CD14-positive monocyte (primary cell): Measurements from ENCODE around the gene PEX5L. TPM values are rescaled to one million over a fixed set of nuclear protein-coding genes. Genes with fewer than 3 reads are reported as not detected.

Experiments used
- DNase-seq, 3 donors: peaks; one replicate each; pipeline ENCODE4 v3.0.0-alpha.2; 2011 to 2022
- H2AFZ ChIP-seq: 2 replicates; pipeline ENCODE4 v1.6.0; 2012; ENCODE audit warnings: mild to moderate bottlenecking, low read depth, low read length, inconsistent platforms; ENCODE audit not compliant: insufficient read depth, poor library complexity, severe bottlenecking
- H3K27ac ChIP-seq, 2 donors: 1 replicate in 1 of 2; 2 replicates in 1 of 2; pipeline ENCODE4 v1.5.1; 2012 to 2013; ENCODE audit warnings: low read length in 2 of 2, control low read depth in 1 of 2, inconsistent platforms in 1 of 2, low read depth in 1 of 2, mild to moderate bottlenecking in 1 of 2
- H3K27me3 ChIP-seq, 2 donors: one replicate each; pipeline versions ENCODE4 v1.6.0 to v1.6.1; 2011 to 2013; ENCODE audit warnings: low read length in 2 of 2; ENCODE audit not compliant: control insufficient read depth in 2 of 2, insufficient read depth in 2 of 2
- H3K36me3 ChIP-seq, 2 donors: replicated peaks in 1 of 2; 1 replicate in 1 of 2; 2 replicates in 1 of 2; pipeline versions ENCODE4 v1.5.1 to v1.6.1; 2012 to 2013; ENCODE audit warnings: low read length in 2 of 2, control low read depth in 1 of 2, inconsistent platforms in 1 of 2, mild to moderate bottlenecking in 1 of 2; ENCODE audit not compliant: insufficient read depth in 2 of 2, control insufficient read depth in 1 of 2
- H3K4me1 ChIP-seq, 2 donors: 1 replicate in 1 of 2; 2 replicates in 1 of 2; pipeline versions ENCODE4 v1.5.1 to v1.6.1; 2012 to 2013; ENCODE audit warnings: low read length in 2 of 2, control low read depth in 1 of 2, inconsistent platforms in 1 of 2, mild to moderate bottlenecking in 1 of 2, moderate library complexity in 1 of 2; ENCODE audit not compliant: insufficient read depth in 2 of 2, control insufficient read depth in 1 of 2
- H3K4me2 ChIP-seq: replicated peaks from 2 replicates; pipeline ENCODE3; 2012; ENCODE audit warnings: low read length, moderate library complexity, mild to moderate bottlenecking; ENCODE audit not compliant: poor library complexity, severe bottlenecking; ENCODE audit errors: extremely low read depth
- H3K4me3 ChIP-seq, 3 experiments: fragments of 200-600 bp in 1 of 3; sonication (generic) in 1 of 3; replicated peaks in 1 of 3; 1 replicate in 2 of 3; 2 replicates in 1 of 3; pipeline ENCODE4 v1.5.1; 2011 to 2013; ENCODE audit warnings: low read length in 3 of 3, mild to moderate bottlenecking in 3 of 3, control low read depth in 2 of 3, low read depth in 2 of 3, inconsistent platforms in 1 of 3, moderate library complexity in 1 of 3
- H3K79me2 ChIP-seq: 2 replicates; pipeline ENCODE4 v1.6.0; 2012; ENCODE audit warnings: mild to moderate bottlenecking, control low read depth, inconsistent platforms, low read length, moderate library complexity; ENCODE audit not compliant: insufficient read depth
- H3K9ac ChIP-seq: 2 replicates; pipeline ENCODE4 v1.6.0; 2017; ENCODE audit warnings: low read length, mild to moderate bottlenecking; ENCODE audit not compliant: insufficient read depth, poor library complexity, severe bottlenecking
- H3K9me3 ChIP-seq, 2 donors: replicated peaks in 1 of 2; 1 replicate in 1 of 2; 2 replicates in 1 of 2; pipeline versions ENCODE4 v1.5.1 to v1.6.1; 2012 to 2013; ENCODE audit warnings: low read length in 2 of 2, control low read depth in 1 of 2; ENCODE audit not compliant: control insufficient read depth in 1 of 2, insufficient read depth in 1 of 2
- H4K20me1 ChIP-seq: 2 replicates; pipeline ENCODE4 v1.6.0; 2012; ENCODE audit warnings: mild to moderate bottlenecking, low read length, control low read depth, moderate library complexity; ENCODE audit not compliant: insufficient read depth
- H3K27ac Mint-ChIP-seq, 7 donors: one replicate each; pipeline ENCODE4 v1.8.0; 2020; ENCODE audit warnings: mild to moderate bottlenecking in 7 of 7, mixed read lengths in 7 of 7, moderate library complexity in 6 of 7, inconsistent platforms in 2 of 7
- H3K27me3 Mint-ChIP-seq, 3 donors: one replicate each; pipeline ENCODE4 v1.8.0; 2021 to 2022; ENCODE audit warnings: low read depth in 3 of 3, mild to moderate bottlenecking in 3 of 3, mixed read lengths in 3 of 3, moderate library complexity in 3 of 3, inconsistent platforms in 1 of 3
- H3K36me3 Mint-ChIP-seq, 2 donors: one replicate each; pipeline ENCODE4 v1.8.0; 2020; ENCODE audit warnings: mixed read lengths in 2 of 2, inconsistent platforms in 1 of 2, mild to moderate bottlenecking in 1 of 2
- H3K4me1 Mint-ChIP-seq: one replicate; pipeline ENCODE4 v1.8.0; 2020; ENCODE audit warnings: mild to moderate bottlenecking, mixed read lengths
- H3K4me3 Mint-ChIP-seq, 2 donors: one replicate each; pipeline ENCODE4 v1.8.0; 2020; ENCODE audit warnings: mild to moderate bottlenecking in 2 of 2, mixed read lengths in 2 of 2, moderate library complexity in 1 of 2
- H3K9me3 Mint-ChIP-seq, 7 donors: one replicate each; pipeline ENCODE4 v1.8.0; 2020 to 2022; ENCODE audit warnings: mixed read lengths in 7 of 7, mild to moderate bottlenecking in 6 of 7, moderate library complexity in 6 of 7, inconsistent platforms in 2 of 7
- WGBS: methylation state at CpG from one replicate; pipeline ENCODE4 v1.1.5; 2013; ENCODE audit warnings: missing lambda C conversion rate; ENCODE audit not compliant: insufficient coverage; 5-methylcytosine and 5-hydroxymethylcytosine counted together
- intact Hi-C, 2 donors: fragments of 100-400 bp; cut with micrococcal nuclease; formaldehyde crosslinking; loops; one replicate each; pipeline versions ENCODE4 v1.15.0 to v1.15.1; 2023
- polyA plus RNA-seq, 3 donors: library from polyadenylated mRNA; depleted of rRNA in 1 of 3; unstranded in 2 of 3; stranded (reverse) in 1 of 3; fragments of 300-500 nt in 2 of 3; fragments of >200 nt in 1 of 3; fragmentation: Illumina TruSeq in 2 of 3; gene quantifications; 1 replicate in 2 of 3; 2 replicates in 1 of 3; pipeline ENCODE4 v1.2.3, GENCODE V29; 2012 to 2021
- TF ChIP-seq, protein P1 (sequence below): fragments of 200-600 bp; IDR thresholded peaks from one replicate; pipeline ENCODE4 v1.8.0; 2022; ENCODE audit warnings: antibody characterized with exemption, mild to moderate bottlenecking

Gene PEX5L
- polyA plus RNA-seq, 3 donors, result not detected

DNA sequence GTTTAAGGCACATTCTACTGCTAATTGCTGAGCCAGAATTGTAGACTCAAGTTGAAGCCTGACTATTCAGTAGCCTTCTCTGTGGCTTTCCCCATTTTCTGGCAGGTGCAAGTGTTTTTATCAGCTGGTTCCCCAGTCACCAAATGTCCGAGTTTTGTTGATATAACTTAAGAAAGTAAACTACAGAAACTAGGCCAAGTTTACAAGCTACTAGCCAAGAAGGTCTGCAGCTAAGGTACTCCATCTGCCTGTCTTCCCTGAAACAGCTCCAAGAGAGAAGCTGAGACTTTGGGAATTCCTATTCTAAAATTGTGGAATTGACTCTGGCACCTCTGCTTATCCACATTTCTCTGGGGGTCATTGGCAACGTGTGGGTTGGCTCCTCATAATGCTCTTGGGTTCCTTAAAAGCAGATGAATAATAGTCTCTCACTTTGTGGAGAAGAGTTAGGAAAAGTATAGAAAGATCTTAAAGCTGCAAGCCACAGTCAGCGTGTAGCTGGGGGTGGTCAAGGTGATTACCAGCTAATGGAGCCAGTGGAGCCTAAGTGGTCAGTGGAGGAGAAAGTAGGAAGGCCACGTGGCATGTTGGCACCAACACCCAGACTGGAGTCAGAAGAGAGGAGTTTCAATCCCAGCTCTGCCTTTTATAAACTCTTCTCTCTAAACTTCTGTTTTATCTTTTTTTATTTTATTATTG is 128.8 kb downstream of the PEX5L start:
- Histone ChIP-seq H3K27ac (no peak overlapping the region), H3K9ac (no peak overlapping the region), H3K4me2 (no peak overlapping the region), H4K20me1 (no peaks in the 10 kb centered on the region), H3K9me3 (no peaks in the 10 kb centered on the region), H3K79me2 (no peaks in the 10 kb centered on the region), H3K27me3 (no peaks in the 10 kb centered on the region), H3K4me3 (no peak overlapping the region), H3K4me1 (no peaks in the 10 kb centered on the region), H2AFZ (no peak overlapping the region), H3K36me3 (no peaks in the 10 kb centered on the region)
- no peak overlapping the region for H3K27ac Mint-ChIP-seq
- 83% methylated on average over 1 of the region's 4 CpGs for WGBS
- peaks cover 0 to 4% (median 0%) of the 10 kb centered on the region in 7 donors for H3K9me3 Mint-ChIP-seq
- H3K36me3 Mint-ChIP-seq, result no peaks in the 10 kb centered on the region
- TF ChIP-seq, protein P1, sequence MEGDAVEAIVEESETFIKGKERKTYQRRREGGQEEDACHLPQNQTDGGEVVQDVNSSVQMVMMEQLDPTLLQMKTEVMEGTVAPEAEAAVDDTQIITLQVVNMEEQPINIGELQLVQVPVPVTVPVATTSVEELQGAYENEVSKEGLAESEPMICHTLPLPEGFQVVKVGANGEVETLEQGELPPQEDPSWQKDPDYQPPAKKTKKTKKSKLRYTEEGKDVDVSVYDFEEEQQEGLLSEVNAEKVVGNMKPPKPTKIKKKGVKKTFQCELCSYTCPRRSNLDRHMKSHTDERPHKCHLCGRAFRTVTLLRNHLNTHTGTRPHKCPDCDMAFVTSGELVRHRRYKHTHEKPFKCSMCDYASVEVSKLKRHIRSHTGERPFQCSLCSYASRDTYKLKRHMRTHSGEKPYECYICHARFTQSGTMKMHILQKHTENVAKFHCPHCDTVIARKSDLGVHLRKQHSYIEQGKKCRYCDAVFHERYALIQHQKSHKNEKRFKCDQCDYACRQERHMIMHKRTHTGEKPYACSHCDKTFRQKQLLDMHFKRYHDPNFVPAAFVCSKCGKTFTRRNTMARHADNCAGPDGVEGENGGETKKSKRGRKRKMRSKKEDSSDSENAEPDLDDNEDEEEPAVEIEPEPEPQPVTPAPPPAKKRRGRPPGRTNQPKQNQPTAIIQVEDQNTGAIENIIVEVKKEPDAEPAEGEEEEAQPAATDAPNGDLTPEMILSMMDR, result no peak
- DNase-seq, result no peak
- no peak overlapping the region for H3K4me3 Mint-ChIP-seq
- intact Hi-C loops, result no loop called here
- H3K27me3 Mint-ChIP-seq, result peaks cover 0 to 5% (median 2%) of the 10 kb centered on the region in 3 donors
- H3K4me1 Mint-ChIP-seq, result no peaks in the 10 kb centered on the region

DNA sequence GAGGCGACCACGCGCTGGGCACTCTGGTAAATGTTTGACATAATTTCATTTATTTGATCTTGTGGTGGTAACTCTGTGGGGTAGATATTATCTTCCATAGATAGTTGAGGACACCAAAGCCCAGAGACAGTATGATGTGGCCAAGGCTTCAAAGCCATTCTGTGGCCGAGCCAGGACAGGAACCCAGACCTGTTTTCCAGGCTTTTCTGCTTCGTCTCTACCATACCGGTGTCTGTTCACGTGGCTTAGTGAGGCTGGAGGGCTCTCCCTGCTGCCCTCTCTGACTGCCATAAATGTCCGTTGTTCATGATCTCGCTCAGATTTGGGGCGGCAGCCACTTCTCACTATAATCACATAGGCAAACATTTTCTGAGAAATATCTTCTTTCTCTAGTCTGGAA is 134.7 kb downstream of the PEX5L start:
- H3K36me3 ChIP-seq, result no peaks in the 10 kb centered on the region
- Mint-ChIP-seq H3K4me1 (no peaks in the 10 kb centered on the region), H3K36me3 (no peaks in the 10 kb centered on the region), H3K27ac (no peak overlapping the region), H3K4me3 (no peak overlapping the region), H3K9me3 (peaks cover 0 to 4% (median 0%) of the 10 kb centered on the region in 7 donors), H3K27me3 (peaks cover 0 to 3% (median 0%) of the 10 kb centered on the region in 3 donors)
- TF ChIP-seq, protein P1, result no peak
- peaks cover 0 to 3% of the 10 kb centered on the region in 2 donors for H3K27me3 ChIP-seq
- DNase-seq, result no peak
- no peak overlapping the region for H3K4me3 ChIP-seq
- intact Hi-C loops, result no loop called here
- no peak overlapping the region for H3K9ac ChIP-seq
- H4K20me1 ChIP-seq, result no peaks in the 10 kb centered on the region
- 83% methylated on average over 5 of the region's 10 CpGs for WGBS
- no peak overlapping the region for H2AFZ ChIP-seq
- no peaks in the 10 kb centered on the region for H3K9me3 ChIP-seq
- H3K4me1 ChIP-seq, result no peaks in the 10 kb centered on the region
- no peaks in the 10 kb centered on the region for H3K79me2 ChIP-seq
- no peak overlapping the region for H3K4me2 ChIP-seq
- no peak overlapping the region for H3K27ac ChIP-seq
